PFSK-1 (cell line): ENCODE results near the gene RNF130.

Source experiments
- FOXP2 ChIP-seq: optimal IDR thresholded peaks from 2 replicates; pipeline ENCODE3; 2011; ENCODE audit warnings: borderline replicate concordance, control low read depth, inconsistent platforms; ENCODE audit not compliant: insufficient read depth; ENCODE audit errors: extremely low read length, extremely low read depth
- POLR2AphosphoS5 ChIP-seq: IDR thresholded peaks from 2 replicates; pipeline ENCODE4 v1.6.1; 2012; ENCODE audit warnings: low read depth, mild to moderate bottlenecking, control low read depth, low read length, moderate library complexity
- SIN3A ChIP-seq: IDR thresholded peaks from 2 replicates; pipeline ENCODE4 v1.6.1; 2012; ENCODE audit warnings: mild to moderate bottlenecking, low read length, moderate library complexity, borderline replicate concordance; ENCODE audit not compliant: insufficient read depth
- TAF1 ChIP-seq: IDR thresholded peaks from 2 replicates; pipeline ENCODE4 v1.6.1; 2012; ENCODE audit warnings: low read length, control low read depth, borderline replicate concordance; ENCODE audit not compliant: insufficient read depth
- TF ChIP-seq, protein P1 (sequence below), 2 experiments: IDR thresholded peaks; 2 replicates each; pipeline versions ENCODE4 v1.6.1 to v1.8.0; 2011 to 2012; ENCODE audit warnings: low read depth in 2 of 2, low read length in 2 of 2, control low read depth in 1 of 2, inconsistent platforms in 1 of 2, mild to moderate bottlenecking in 1 of 2, moderate library complexity in 1 of 2; ENCODE audit not compliant: insufficient read depth in 1 of 2

Gene RNF130

DNA sequence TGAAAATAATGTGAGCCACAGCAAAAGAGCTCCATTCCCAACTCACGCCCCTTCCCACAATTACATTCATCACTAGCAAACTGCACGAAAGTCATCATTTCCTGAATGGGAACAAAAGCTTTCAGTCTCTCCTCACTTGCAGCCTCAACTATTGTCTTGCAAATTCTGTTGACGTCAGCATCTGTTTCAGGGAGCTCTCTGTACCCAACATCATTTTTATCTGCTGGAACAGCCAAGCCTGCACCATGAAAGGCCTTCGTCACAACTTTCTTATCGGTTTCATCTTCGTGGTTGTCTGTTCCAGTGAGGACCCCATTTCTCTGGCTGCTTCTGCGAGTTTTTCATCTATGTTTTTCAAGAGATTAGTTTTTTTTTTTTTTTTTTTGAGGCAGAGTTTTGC lies 14.3 kb upstream of the RNF130 start:
- TF ChIP-seq, protein P1, sequence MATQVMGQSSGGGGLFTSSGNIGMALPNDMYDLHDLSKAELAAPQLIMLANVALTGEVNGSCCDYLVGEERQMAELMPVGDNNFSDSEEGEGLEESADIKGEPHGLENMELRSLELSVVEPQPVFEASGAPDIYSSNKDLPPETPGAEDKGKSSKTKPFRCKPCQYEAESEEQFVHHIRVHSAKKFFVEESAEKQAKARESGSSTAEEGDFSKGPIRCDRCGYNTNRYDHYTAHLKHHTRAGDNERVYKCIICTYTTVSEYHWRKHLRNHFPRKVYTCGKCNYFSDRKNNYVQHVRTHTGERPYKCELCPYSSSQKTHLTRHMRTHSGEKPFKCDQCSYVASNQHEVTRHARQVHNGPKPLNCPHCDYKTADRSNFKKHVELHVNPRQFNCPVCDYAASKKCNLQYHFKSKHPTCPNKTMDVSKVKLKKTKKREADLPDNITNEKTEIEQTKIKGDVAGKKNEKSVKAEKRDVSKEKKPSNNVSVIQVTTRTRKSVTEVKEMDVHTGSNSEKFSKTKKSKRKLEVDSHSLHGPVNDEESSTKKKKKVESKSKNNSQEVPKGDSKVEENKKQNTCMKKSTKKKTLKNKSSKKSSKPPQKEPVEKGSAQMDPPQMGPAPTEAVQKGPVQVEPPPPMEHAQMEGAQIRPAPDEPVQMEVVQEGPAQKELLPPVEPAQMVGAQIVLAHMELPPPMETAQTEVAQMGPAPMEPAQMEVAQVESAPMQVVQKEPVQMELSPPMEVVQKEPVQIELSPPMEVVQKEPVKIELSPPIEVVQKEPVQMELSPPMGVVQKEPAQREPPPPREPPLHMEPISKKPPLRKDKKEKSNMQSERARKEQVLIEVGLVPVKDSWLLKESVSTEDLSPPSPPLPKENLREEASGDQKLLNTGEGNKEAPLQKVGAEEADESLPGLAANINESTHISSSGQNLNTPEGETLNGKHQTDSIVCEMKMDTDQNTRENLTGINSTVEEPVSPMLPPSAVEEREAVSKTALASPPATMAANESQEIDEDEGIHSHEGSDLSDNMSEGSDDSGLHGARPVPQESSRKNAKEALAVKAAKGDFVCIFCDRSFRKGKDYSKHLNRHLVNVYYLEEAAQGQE (IDR thresholded peaks at IDR 0.05; ENCODE audit: insufficient read depth in 1 of 2, low read depth in 2 of 2, low read length in 2 of 2), result no peak
- TF ChIP-seq TAF1 (no peak), FOXP2 (no peak), SIN3A (no peak), POLR2AphosphoS5 (no peak)

DNA sequence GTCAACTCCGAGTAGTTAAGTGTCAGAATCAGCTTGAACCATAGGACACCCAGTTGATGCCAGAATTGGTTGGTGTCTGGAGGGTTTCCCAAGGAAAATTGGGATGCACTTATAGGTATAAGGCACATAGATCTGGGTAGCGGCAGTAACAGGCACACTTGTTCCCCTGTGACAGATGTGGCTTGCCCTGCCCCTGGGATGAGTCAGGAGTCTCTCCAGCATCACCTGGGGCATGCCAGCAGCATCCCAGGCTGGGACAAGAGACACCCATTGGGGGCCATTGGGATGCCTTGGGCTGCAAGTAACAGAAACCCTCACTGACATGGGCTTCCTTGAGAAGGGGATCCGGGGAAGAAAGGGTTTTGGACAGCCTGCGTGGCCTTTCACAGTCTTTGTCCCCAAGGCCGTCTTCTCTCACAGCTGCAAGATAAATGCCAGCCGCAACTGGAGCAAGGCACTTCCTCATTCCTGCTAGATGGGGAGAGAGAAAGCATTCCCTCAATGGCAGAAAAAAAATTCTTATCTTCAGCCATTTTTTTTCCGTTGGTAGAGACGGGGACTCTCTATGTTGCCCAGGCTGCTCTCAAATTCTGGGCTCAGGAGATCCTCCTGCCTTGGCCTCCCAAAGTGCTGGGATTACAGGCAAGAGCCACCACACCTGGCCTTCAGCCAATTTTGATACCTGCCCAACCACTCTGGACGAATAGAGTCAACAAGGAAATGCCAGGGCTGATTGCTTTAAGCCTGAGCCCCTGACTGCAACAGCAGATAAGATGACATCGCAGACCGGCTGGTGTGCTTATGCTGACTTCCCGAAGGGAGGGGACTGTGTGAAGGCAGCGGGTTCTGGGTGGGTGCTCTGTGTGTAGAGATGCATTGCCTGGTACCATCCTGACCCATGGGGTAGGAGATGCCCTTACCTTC lies 13.3 kb upstream of the RNF130 start:
- no peak for TF ChIP-seq POLR2AphosphoS5

DNA sequence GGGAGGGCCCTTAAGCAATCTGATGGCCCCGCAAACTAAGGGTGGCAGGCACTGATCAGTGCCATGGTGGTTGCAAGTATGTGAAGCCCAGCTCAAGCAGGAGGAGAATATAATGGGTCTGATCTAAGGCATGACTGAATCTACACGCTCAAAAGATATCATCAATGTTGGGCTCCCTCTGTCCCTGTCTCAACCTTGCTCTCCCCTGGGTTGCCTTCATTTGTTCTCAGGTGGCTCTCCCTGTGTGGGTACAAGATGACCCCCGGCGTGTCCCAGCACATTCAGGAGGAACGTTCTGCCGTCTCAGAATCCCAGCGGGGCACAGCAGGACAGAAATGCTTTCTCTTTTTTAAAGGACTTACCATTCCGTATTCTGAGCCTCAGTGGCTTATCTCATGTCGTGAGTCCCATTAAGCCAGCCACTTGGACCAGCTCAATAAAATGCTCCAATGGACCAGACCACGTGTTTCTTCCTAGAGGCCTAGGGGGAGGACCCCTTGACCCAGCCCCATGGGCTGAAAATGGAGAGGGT lies 12.0 kb upstream of the RNF130 start:
- TF ChIP-seq, protein P1 (IDR thresholded peaks at IDR 0.05; ENCODE audit: insufficient read depth in 1 of 2, low read depth in 2 of 2, low read length in 2 of 2), result no peak

DNA sequence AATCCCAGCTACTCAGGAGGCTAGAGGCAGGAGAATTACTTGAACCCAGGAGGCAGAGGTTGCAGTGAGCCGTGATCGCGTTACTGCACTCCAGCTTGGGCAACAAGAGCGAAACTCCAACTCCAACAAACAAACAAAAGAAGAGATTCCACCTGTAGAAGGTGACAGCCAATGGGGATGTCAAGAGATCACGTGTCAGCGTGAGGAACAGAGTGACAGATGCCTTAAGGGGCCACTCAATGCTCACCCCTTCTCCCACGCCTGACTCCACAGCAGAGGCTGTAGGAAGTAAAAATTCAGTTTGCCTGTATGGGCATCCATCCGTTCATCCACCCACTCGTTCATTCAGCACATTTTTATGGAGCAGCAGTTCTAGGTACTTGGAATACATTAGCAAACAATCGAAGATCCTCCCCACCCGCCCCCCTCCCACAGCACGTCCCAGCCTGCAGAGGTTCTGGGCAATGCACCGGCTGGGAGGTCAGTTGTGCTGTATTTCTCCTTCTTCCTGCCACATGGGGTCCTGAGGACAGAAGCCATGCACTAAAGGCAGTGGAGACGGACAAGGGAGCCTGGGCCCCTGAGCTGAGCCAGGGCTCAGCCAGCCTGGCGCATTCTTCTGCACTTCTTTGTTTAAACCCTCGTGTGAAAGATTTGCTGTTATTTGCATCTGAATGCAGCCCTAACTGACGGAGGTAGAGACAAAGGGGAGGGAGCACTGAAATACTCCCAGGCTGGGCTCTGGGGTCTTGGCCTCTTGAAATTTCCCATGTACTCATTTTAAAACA lies 11.3 kb upstream of the RNF130 start:
- TF ChIP-seq, protein P1 (IDR thresholded peaks at IDR 0.05; ENCODE audit: insufficient read depth in 1 of 2, low read depth in 2 of 2, low read length in 2 of 2), result no peak
- TF ChIP-seq TAF1, result no peak
- TF ChIP-seq SIN3A, result no peak
- no peak for TF ChIP-seq FOXP2
- TF ChIP-seq POLR2AphosphoS5, result no peak

DNA sequence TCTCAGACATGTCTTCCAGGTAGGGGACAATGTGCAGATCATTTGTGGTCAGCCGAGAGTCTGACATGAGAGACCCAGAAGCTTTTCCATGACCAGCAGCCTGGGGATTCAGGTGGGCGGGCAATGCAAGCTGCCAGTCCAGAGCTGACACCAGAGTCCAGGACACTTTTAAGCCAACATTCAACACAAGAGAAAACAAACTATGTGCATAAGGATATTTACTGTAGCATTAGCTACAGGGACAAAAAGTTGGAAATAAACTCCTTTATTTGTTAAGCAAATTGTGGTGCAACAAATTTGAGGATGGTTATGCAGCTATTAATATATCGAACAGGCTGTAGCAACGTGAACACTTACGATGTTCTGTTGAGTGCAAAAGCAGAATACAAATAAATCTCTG lies 9.9 kb upstream of the RNF130 start:
- TF ChIP-seq, protein P1 (IDR thresholded peaks at IDR 0.05; ENCODE audit: insufficient read depth in 1 of 2, low read depth in 2 of 2, low read length in 2 of 2), result no peak
- TF ChIP-seq POLR2AphosphoS5, result no peak
- no peak for TF ChIP-seq FOXP2
- no peak for TF ChIP-seq SIN3A
- TF ChIP-seq TAF1, result no peak
